RPMI7951 (cell line): ENCODE results near the gene EIF2S1. TPM values are rescaled to one million over a fixed set of nuclear protein-coding genes. Genes with fewer than 3 reads are reported as not detected.
A peak's percentile ranks its signal among the peaks of the same experiment; 100 is the strongest.
"Not testable (repeated sequence)": the region's sequence is repeated elsewhere in the genome, so short reads cannot be mapped to it uniquely, and the experiment has no call there.

Experiments
- DNase-seq: peaks from one replicate; pipeline ENCODE4 v3.0.0-alpha.2; 2012; ENCODE audit warnings: low read depth
- total RNA-seq: library from RNA; depleted of rRNA; stranded (reverse); fragments of >200 nt; shearing (Covaris generic); gene quantifications from 2 replicates; pipeline ENCODE4 v1.2.3, GENCODE V29; 2014

EIF2S1 gene
- total RNA-seq, 1 experiment from 2014 or later: 258 TPM

- no peak for DNase-seq
Measured at GRCh38 chr14:67371247-67372148, 11.4 kb downstream of the EIF2S1 start.

GRCh38 chr14:67372833-67373232, 12.7 kb downstream of the EIF2S1 start:
- no peak for DNase-seq

GRCh38 chr14:67373347-67373746, 13.2 kb downstream of the EIF2S1 start:
- DNase-seq: no peak

GRCh38 chr14:67377916-67378315, 17.8 kb downstream of the EIF2S1 start:
- no peak for DNase-seq

GRCh38 chr14:67385120-67385519, 25.0 kb downstream of the EIF2S1 start:
- no peak for DNase-seq

- DNase-seq: no peak
Measured at GRCh38 chr14:67385618-67386017, 25.5 kb downstream of the EIF2S1 start.

GRCh38 chr14:67387195-67387594, 27.1 kb downstream of the EIF2S1 start:
- DNase-seq: peak; percentile 63

- no peak for DNase-seq
Measured at GRCh38 chr14:67389275-67389674, 29.1 kb downstream of the EIF2S1 start.

GRCh38 chr14:67389811-67390534, 29.8 kb downstream of the EIF2S1 start:
- no peak for DNase-seq

- no peak for DNase-seq
Measured at GRCh38 chr14:67391268-67391667, 31.1 kb downstream of the EIF2S1 start.

- DNase-seq: no peak
Measured at GRCh38 chr14:67392123-67392522, 32.0 kb downstream of the EIF2S1 start.

- no peak for DNase-seq
Measured at GRCh38 chr14:67392800-67393199, 32.7 kb downstream of the EIF2S1 start.

- DNase-seq: no peak
Measured at GRCh38 chr14:67393689-67394088, 33.6 kb downstream of the EIF2S1 start.

- no peak for DNase-seq
Measured at GRCh38 chr14:67395086-67395875, 35.2 kb downstream of the EIF2S1 start.

- peak; percentile 17 for DNase-seq
Measured at GRCh38 chr14:67395876-67396189, 35.7 kb downstream of the EIF2S1 start.

GRCh38 chr14:67396381-67396970, 36.3 kb downstream of the EIF2S1 start:
- peak; percentile 25 for DNase-seq

- DNase-seq: no peak
Measured at GRCh38 chr14:67397536-67397935, 37.4 kb downstream of the EIF2S1 start.

GRCh38 chr14:67400434-67400833, 40.3 kb downstream of the EIF2S1 start:
- DNase-seq: no peak

GRCh38 chr14:67405771-67406170, 45.6 kb downstream of the EIF2S1 start:
- no peak for DNase-seq

- DNase-seq: not testable (repeated sequence)
Measured at GRCh38 chr14:67408122-67408801, 48.1 kb downstream of the EIF2S1 start.

- no peak for DNase-seq
Measured at GRCh38 chr14:67409461-67409860, 49.3 kb downstream of the EIF2S1 start.
